Measurements from ENCODE around the gene MSI2.

Gene MSI2

GRCh38 chr17:57516290-57517230 lies 260.2 kb downstream of the MSI2 start:
- in situ Hi-C loops (cut with MboI; ENCODE audit: low sequenced_read_pairs) = no loop called here

GRCh38 chr17:57517273-57517631 lies 260.9 kb downstream of the MSI2 start:
- in situ Hi-C loops (cut with MboI; ENCODE audit: low sequenced_read_pairs) = no loop called here

GRCh38 chr17:57517632-57518456 lies 261.5 kb downstream of the MSI2 start:
- in situ Hi-C loops (cut with MboI; ENCODE audit: low sequenced_read_pairs) = no loop called here

GRCh38 chr17:57518587-57519581 lies 262.6 kb downstream of the MSI2 start:
- in situ Hi-C loops (cut with MboI; ENCODE audit: low sequenced_read_pairs) = no loop called here

- in situ Hi-C loops (cut with MboI; ENCODE audit: low sequenced_read_pairs) = no loop called here
Observed at GRCh38 chr17:57519800-57520199, 263.5 kb downstream of the MSI2 start.

- in situ Hi-C loops (cut with MboI; ENCODE audit: low sequenced_read_pairs) = no loop called here
Observed at GRCh38 chr17:57521606-57522005, 265.3 kb downstream of the MSI2 start.

- in situ Hi-C loops (cut with MboI; ENCODE audit: low sequenced_read_pairs) = no loop called here
Observed at GRCh38 chr17:57522042-57523005, 266.0 kb downstream of the MSI2 start.

- in situ Hi-C loops (cut with MboI; ENCODE audit: low sequenced_read_pairs) = no loop called here
Observed at GRCh38 chr17:57523926-57524632, 267.8 kb downstream of the MSI2 start.

- in situ Hi-C loops (cut with MboI; ENCODE audit: low sequenced_read_pairs) = no loop called here
Observed at GRCh38 chr17:57524839-57525568, 268.7 kb downstream of the MSI2 start.

GRCh38 chr17:57527221-57528057 lies 271.1 kb downstream of the MSI2 start:
- in situ Hi-C loops (cut with MboI; ENCODE audit: low sequenced_read_pairs) = no loop called here

GRCh38 chr17:57528058-57528451 lies 271.7 kb downstream of the MSI2 start:
- in situ Hi-C loops (cut with MboI; ENCODE audit: low sequenced_read_pairs) = no loop called here

GRCh38 chr17:57530026-57530425 lies 273.7 kb downstream of the MSI2 start:
- in situ Hi-C loops (cut with MboI; ENCODE audit: low sequenced_read_pairs) = no loop called here

- in situ Hi-C loops (cut with MboI; ENCODE audit: low sequenced_read_pairs) = no loop called here
Observed at GRCh38 chr17:57530508-57530907, 274.2 kb downstream of the MSI2 start.

- in situ Hi-C loops (cut with MboI; ENCODE audit: low sequenced_read_pairs) = no loop called here
Observed at GRCh38 chr17:57531078-57531477, 274.8 kb downstream of the MSI2 start.

GRCh38 chr17:57531648-57532504 lies 275.6 kb downstream of the MSI2 start:
- in situ Hi-C loops (cut with MboI; ENCODE audit: low sequenced_read_pairs) = no loop called here

GRCh38 chr17:57532556-57532955 lies 276.2 kb downstream of the MSI2 start:
- in situ Hi-C loops (cut with MboI; ENCODE audit: low sequenced_read_pairs) = no loop called here
